Measurements from ENCODE around the gene CALML3. TPM values are rescaled to one million over a fixed set of nuclear protein-coding genes. Genes with fewer than 3 reads are reported as not detected.

The CALML3 gene
- total RNA-seq, 1 experiment from 2014 or later: not detected

- POLR2A ChIA-PET (ENCODE audit: unreplicated experiment): interaction anchor here (0.5 kb wide), 1 partner anchor 71 kb away, joined by 3 read pairs; no protein-coding TSS in a partner anchor
- no TSS peak for BruUV-seq (replicated peaks)
Observed at GRCh38 chr10:5512881-5513612, 11.7 kb upstream of the CALML3 start.

DNA sequence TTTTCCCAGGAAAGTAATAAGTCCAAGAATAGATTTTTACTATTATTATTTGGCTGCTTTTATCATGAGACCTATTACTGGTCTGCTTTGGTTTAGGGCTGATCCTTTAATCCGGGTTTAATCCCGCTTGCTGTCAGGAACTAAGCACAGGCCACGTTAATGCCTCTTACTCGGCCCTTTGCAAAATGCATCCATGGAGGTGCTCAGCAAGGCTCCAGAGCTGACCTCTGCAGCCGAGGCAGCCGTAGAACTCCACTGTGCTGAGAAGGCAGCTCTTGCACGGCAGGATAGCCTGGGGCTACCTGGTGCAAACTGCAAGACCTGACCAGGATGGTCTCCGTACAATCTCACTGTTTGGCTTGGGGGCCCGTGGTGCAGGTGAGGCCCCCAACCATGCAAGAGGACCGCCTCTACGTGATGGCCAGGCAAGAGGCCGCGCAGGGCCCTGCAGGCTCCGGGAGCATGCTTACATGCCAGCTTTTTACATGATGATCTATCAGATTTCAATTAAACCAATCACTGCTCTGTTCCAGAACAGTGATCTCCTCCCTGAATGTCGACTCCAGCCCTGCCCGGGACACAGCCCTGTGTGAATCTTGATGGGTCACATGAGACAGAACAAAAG is 10.4 kb upstream of the CALML3 start:
- intact Hi-C loops (cut with micrococcal nuclease; ENCODE audit: unreplicated experiment): no loop called here
- Histone ChIP-seq H3K9me2 (ENCODE audit: insufficient read depth) (no peaks in the 10 kb centered on the region), H3K4me1 (replicated peaks; ENCODE audit: insufficient read depth) (peaks cover 6% of the 10 kb centered on the region), H3K27me3 (ENCODE audit: insufficient read depth, low read depth) (no peaks in the 10 kb centered on the region), H3K79me2 (ENCODE audit: low read depth) (no peaks in the 10 kb centered on the region), H3K27ac (no peak overlapping the region), H2AFZ (no peak overlapping the region), H3K4me3 (no peak overlapping the region), H4K20me1 (ENCODE audit: insufficient read depth) (no peaks in the 10 kb centered on the region), H3K4me2 (no peak overlapping the region), H3F3A (ENCODE audit: insufficient read depth, low read depth) (0 out of 2 replicates have a peak, but pooled peaks cover 9% of the 10 kb centered on the region), H3K9me3 (ENCODE audit: insufficient read depth, low read depth) (no peaks in the 10 kb centered on the region), H3K36me3 (ENCODE audit: low read depth) (no peaks in the 10 kb centered on the region)
- TF ChIP-seq, protein P1, sequence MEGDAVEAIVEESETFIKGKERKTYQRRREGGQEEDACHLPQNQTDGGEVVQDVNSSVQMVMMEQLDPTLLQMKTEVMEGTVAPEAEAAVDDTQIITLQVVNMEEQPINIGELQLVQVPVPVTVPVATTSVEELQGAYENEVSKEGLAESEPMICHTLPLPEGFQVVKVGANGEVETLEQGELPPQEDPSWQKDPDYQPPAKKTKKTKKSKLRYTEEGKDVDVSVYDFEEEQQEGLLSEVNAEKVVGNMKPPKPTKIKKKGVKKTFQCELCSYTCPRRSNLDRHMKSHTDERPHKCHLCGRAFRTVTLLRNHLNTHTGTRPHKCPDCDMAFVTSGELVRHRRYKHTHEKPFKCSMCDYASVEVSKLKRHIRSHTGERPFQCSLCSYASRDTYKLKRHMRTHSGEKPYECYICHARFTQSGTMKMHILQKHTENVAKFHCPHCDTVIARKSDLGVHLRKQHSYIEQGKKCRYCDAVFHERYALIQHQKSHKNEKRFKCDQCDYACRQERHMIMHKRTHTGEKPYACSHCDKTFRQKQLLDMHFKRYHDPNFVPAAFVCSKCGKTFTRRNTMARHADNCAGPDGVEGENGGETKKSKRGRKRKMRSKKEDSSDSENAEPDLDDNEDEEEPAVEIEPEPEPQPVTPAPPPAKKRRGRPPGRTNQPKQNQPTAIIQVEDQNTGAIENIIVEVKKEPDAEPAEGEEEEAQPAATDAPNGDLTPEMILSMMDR (conservative IDR thresholded peaks at IDR 0.05): no peak
- TF ChIP-seq EZH2 (IDR thresholded peaks at IDR 0.05; ENCODE audit: low read depth): no peak
- ChIA-PET POLR2A (ENCODE audit: unreplicated experiment) (no interaction called here), CTCF (interaction anchor here (0.7 kb wide), 1 partner anchor 41 kb away, joined by 4 read pairs; no protein-coding TSS in a partner anchor)
- no peak for DNase-seq
- BruUV-seq (replicated peaks): no TSS peak

More at GRCh38 chr10:5512881-5513612, 11.7 kb upstream of the CALML3 start:
- H3K79me2 ChIP-seq (ENCODE audit: low read depth): no peaks in the 10 kb centered on the region
- no peak overlapping the region for H3K27ac ChIP-seq
- H3K4me3 ChIP-seq: no peak overlapping the region
- H4K20me1 ChIP-seq (ENCODE audit: insufficient read depth): no peaks in the 10 kb centered on the region
- intact Hi-C loops (cut with micrococcal nuclease; ENCODE audit: unreplicated experiment): no loop called here
- TF ChIP-seq, protein P1 (conservative IDR thresholded peaks at IDR 0.05): no peak
- no peak for TF ChIP-seq EZH2 (IDR thresholded peaks at IDR 0.05; ENCODE audit: low read depth)
- H3K4me1 ChIP-seq (replicated peaks; ENCODE audit: insufficient read depth): peaks cover 2% of the 10 kb centered on the region
- H3K4me2 ChIP-seq: no peak overlapping the region
- H3K9me3 ChIP-seq (ENCODE audit: insufficient read depth, low read depth): no peaks in the 10 kb centered on the region
- no peaks in the 10 kb centered on the region for H3K27me3 ChIP-seq (ENCODE audit: insufficient read depth, low read depth)
- no peak overlapping the region for H2AFZ ChIP-seq
- no peak for DNase-seq
- H3K9me2 ChIP-seq (ENCODE audit: insufficient read depth): no peaks in the 10 kb centered on the region
- CTCF ChIA-PET: no interaction called here
- no peaks in the 10 kb centered on the region for H3K36me3 ChIP-seq (ENCODE audit: low read depth)
- H3F3A ChIP-seq (ENCODE audit: insufficient read depth, low read depth): 0 out of 2 replicates have a peak, but pooled peaks cover 3% of the 10 kb centered on the region

DNA sequence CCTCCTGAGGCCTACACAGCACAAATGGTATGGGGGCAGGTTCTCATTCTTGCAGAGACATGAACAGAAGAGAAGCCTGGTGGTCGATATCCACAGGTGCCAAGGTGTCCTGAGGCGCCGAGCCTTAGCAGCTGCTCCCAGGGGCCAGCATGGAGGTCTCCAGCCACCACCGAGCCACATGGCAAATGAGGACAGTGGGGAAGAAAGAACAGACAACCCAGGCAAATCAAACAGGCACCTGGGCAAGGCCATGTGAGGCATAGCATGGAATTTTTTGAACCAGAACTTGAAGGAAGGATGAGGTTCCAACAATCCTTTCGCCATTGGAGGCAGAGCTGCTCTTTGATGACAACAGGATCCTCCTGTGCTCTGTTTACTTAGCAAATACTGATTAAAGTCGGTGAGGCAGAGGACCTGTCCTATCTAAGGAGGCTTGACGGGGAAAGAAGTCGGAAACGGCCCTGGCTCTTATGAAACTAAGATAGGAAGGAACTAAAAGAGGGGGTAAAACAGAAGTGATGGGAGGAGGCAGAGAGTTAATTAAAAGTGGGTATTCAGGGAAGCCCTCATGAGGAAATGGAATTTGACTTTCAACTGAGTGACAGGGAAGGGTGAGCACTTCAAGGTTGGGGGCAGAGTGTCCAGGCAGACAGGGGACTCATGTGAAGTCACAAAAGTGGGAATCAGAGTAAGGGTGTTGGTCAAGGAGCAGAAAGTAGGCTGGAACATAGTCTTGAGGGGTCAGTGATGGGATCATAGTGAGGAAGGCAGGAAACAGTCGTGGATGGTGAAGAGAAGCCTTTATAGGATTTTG is 8.6 kb upstream of the CALML3 start:
- Histone ChIP-seq H3K9me2 (ENCODE audit: insufficient read depth) (no peaks in the 10 kb centered on the region), H3K4me3 (no peak overlapping the region), H3K27me3 (ENCODE audit: insufficient read depth, low read depth) (no peaks in the 10 kb centered on the region), H3K9me3 (ENCODE audit: insufficient read depth, low read depth) (no peaks in the 10 kb centered on the region), H3K36me3 (ENCODE audit: low read depth) (no peaks in the 10 kb centered on the region), H2AFZ (no peak overlapping the region), H3K27ac (no peak overlapping the region), H3K4me2 (no peak overlapping the region), H3F3A (ENCODE audit: insufficient read depth, low read depth) (0 out of 2 replicates have a peak, but pooled peaks cover 9% of the 10 kb centered on the region), H4K20me1 (ENCODE audit: insufficient read depth) (no peaks in the 10 kb centered on the region), H3K4me1 (replicated peaks; ENCODE audit: insufficient read depth) (peaks cover 6% of the 10 kb centered on the region), H3K79me2 (ENCODE audit: low read depth) (no peaks in the 10 kb centered on the region)
- DNase-seq: no peak
- ChIA-PET POLR2A (ENCODE audit: unreplicated experiment) (no interaction called here), CTCF (no interaction called here)
- TF ChIP-seq EZH2 (IDR thresholded peaks at IDR 0.05; ENCODE audit: low read depth): no peak
- TF ChIP-seq, protein P1 (conservative IDR thresholded peaks at IDR 0.05): no peak
- BruUV-seq (replicated peaks): no TSS peak
- intact Hi-C loops (cut with micrococcal nuclease; ENCODE audit: unreplicated experiment): no loop called here
